NCI-H2107 treated with DMSO at 0.1 percent for 48 hours (cell line): ENCODE data around the gene HBG2.
"Not testable (repeated sequence)": the region's sequence is repeated elsewhere in the genome, so short reads cannot be mapped to it uniquely, and the experiment has no call there.

Experiments used
- DNase-seq: peaks from one replicate; lab custom pipeline; 2025; ENCODE audit not compliant: unreplicated experiment; lab: John Stamatoyannopoulos, UW

The HBG2 gene

GRCh38 chr11:5282628-5283027 is 28.0 kb upstream of the HBG2 start:
- no peak for DNase-seq

GRCh38 chr11:5281596-5281995 is 27.0 kb upstream of the HBG2 start:
- DNase-seq, result no peak

GRCh38 chr11:5280582-5281102 is 26.1 kb upstream of the HBG2 start:
- no peak for DNase-seq

GRCh38 chr11:5279471-5280090 is 25.0 kb upstream of the HBG2 start:
- DNase-seq, result no peak

GRCh38 chr11:5277807-5278382 is 23.3 kb upstream of the HBG2 start:
- no peak for DNase-seq

- no peak for DNase-seq
These were observed 22.1 kb upstream of the HBG2 start for GRCh38 chr11:5276697-5277096.

GRCh38 chr11:5275369-5276110 is 21.0 kb upstream of the HBG2 start:
- DNase-seq, result no peak

GRCh38 chr11:5274395-5274794 is 19.8 kb upstream of the HBG2 start:
- DNase-seq, result no peak

- DNase-seq, result no peak
These were observed 17.9 kb upstream of the HBG2 start for GRCh38 chr11:5272395-5273017.

- no peak for DNase-seq
These were observed 15.2 kb upstream of the HBG2 start, which contains the start of gene HBE1 for GRCh38 chr11:5269715-5270147. HBE1 (minus strand) TSS chr11:5269945; CDS start chr11:5269890, 55 bp downstream.

- DNase-seq, result no peak
These were observed 12.5 kb upstream of the HBG2 start for GRCh38 chr11:5267033-5267563.

- no peak for DNase-seq
These were observed 12.0 kb upstream of the HBG2 start for GRCh38 chr11:5266609-5267008.

GRCh38 chr11:5265832-5266231 is 11.3 kb upstream of the HBG2 start:
- no peak for DNase-seq

GRCh38 chr11:5258543-5259262 is 4.1 kb upstream of the HBG2 start:
- DNase-seq, result no peak

- DNase-seq, result no peak
These were observed 2.7 kb upstream of the HBG2 start for GRCh38 chr11:5257296-5257695.

GRCh38 chr11:5254023-5254422 is 558 bp downstream of the HBG2 start:
- DNase-seq, result not testable (repeated sequence)

- DNase-seq, result not testable (repeated sequence)
These were observed 1.1 kb downstream of the HBG2 start for GRCh38 chr11:5253440-5253839.

GRCh38 chr11:5252919-5253265 is 1.7 kb downstream of the HBG2 start:
- DNase-seq, result no peak

GRCh38 chr11:5252192-5252918 is 2.2 kb downstream of the HBG2 start:
- DNase-seq, result no peak

GRCh38 chr11:5251746-5252145 is 2.8 kb downstream of the HBG2 start:
- DNase-seq, result no peak
